OCI-LY3 (cell line): ENCODE measurements around the gene PRKCE.

ENCODE experiments used
- EZH2phosphoT487 ChIP-seq: fragments of 200-600 bp; shearing (Covaris generic); IDR thresholded peaks from 2 replicates; pipeline ENCODE4 v1.6.1; 2018; ENCODE audit warnings: antibody characterized with exemption, mixed run types, low read depth
- TF ChIP-seq, protein P1 (sequence below): fragments of 200-600, 300-600 bp; sonication (generic); IDR thresholded peaks from 2 replicates; pipeline ENCODE4 v1.5.1; 2014; ENCODE audit warnings: antibody characterized with exemption, low read length, low read depth

GRCh38 chr2:45836740-45837139, 185.3 kb downstream of the PRKCE start:
- TF ChIP-seq, protein P1, sequence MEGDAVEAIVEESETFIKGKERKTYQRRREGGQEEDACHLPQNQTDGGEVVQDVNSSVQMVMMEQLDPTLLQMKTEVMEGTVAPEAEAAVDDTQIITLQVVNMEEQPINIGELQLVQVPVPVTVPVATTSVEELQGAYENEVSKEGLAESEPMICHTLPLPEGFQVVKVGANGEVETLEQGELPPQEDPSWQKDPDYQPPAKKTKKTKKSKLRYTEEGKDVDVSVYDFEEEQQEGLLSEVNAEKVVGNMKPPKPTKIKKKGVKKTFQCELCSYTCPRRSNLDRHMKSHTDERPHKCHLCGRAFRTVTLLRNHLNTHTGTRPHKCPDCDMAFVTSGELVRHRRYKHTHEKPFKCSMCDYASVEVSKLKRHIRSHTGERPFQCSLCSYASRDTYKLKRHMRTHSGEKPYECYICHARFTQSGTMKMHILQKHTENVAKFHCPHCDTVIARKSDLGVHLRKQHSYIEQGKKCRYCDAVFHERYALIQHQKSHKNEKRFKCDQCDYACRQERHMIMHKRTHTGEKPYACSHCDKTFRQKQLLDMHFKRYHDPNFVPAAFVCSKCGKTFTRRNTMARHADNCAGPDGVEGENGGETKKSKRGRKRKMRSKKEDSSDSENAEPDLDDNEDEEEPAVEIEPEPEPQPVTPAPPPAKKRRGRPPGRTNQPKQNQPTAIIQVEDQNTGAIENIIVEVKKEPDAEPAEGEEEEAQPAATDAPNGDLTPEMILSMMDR = no peak
- TF ChIP-seq EZH2phosphoT487 = no peak
